HG03196 (cell line): ENCODE measurements around the gene C1QTNF6.
A peak's percentile ranks its signal among the peaks of the same experiment; 100 is the strongest.

ENCODE experiments used
- ATAC-seq: cut with Tn5 transposase; IDR thresholded peaks from one replicate; pipeline ENCODE4 v1.9.1; 2021; ENCODE audit not compliant: unreplicated experiment

C1QTNF6 gene

DNA sequence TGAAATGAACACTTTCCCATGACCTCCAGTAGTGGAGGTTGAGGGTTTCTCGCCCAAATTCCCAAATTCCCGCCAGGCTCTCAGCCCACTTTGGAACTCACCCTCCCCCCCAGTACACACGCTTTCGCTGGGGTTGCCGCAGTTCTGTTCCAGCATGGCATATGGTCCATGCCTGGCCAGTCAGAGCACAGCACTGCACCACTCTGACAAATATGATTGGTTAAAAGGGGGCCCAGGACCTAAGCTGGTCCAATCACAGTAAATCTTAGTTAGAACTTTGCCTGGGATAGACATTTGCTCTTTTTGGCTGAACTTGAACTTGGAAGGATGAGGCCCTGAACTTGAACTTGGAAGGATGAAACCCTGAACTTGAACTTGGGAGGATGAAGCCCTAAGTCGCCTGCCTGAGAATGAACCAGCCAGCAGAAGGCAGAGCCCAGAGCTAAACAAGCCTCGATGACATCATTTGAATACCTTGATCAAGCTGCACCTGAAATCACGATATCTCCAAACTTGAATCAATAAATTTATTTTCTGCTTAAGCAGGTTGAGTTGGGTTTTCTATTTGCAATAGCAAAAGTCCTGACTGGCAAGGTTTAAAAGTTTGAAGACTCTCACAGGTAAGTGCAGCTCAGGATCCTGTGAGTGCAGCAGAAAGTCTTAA, 36.8 kb upstream of the C1QTNF6 start:
- ATAC-seq, result no peak

DNA sequence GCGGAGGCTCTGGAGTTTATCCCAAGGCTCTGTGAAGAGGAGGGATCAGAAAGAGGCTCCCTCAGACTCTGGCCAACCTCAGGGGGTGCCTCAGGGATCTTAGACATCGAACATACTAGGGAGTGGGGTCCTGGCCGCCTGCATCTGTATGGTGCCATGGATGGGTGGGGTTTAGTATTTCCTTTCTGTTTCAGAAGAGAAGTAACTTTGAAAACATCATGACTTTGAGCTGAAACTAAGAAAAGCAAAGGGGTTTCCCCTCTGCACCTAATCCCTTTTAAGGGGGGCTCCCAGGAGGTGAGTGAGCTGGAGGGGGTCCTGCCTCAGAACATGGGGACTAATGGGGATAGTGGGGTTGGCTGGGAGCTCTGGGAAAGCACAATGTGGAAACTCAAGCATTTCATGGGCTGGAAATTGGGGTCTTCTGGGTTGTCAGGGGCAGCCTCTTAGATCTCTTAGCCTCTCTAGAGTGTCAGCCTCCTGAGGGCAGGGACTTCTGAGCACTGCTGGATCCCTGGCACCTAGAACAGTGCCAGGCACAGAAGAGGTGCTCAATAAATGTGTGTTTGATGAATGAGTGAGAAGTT, 36.0 kb upstream of the C1QTNF6 start:
- peak; percentile 39 for ATAC-seq

DNA sequence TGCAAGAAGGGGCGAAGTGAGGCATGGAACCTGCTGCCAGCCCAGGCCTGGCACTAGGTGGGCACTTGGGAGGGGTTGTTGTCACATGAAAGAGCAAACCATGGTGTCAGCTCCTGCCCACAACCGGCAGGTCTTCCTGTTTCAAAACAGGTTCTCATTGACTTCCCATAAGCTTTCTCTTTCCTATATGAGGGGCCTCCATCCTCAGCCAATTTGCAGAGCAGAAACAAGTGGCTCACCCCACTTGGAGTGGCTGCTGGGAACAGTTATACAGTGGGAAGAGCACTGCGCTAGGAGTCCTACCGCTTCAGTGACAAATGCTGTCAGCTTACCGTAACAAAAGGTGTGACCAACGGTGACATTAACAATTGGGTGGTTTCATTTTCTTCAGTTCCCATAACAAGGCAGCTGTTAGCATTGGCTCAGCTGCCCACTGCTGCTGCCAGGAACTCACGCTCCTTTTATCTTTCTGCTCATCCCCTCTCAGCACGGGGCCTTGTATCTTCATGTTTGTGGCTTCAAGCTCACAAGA, 34.5 kb upstream of the C1QTNF6 start:
- ATAC-seq, result no peak

DNA sequence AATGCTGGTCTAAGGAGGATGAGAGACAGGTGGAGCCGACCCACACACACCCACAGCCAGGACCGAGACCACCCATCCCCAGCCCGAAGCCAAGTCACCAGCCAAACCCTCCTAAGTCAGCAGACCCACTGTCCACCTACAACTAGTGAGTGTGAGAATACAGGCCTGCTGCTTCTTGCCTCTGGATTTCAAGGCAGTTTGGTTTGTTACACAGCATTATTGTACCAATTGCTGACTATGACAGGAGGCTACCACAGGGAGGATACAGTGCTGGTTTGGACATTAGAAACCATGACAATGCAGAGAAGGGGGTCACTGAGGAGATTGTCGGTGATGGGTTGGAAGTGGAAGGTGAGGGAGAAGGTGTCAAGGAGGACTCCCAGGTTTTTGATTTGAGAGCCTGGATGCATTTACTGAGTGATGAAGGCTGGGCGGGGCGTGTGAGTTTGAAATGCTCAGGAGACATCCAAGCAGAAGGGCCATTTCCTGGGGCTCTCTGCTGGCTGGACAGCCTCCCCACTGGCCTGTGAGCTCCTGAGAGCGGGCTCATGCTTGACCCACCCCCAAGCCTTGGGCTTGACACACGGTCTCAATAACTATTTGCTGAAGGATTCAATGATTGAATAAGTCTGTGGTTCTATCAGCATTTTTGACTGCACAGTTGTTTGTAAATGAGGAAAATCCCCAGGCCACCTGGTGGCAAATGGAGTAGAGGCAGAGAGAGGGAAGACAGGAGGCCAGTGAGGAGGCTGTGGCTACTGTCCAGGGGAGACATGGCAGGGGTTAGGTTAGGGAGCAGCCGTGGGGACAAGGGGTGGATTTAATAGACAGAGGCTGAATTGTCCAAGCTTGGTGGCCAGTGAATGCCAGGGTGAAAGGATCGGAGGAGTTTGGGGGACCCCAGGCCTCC, 33.6 kb upstream of the C1QTNF6 start:
- no peak for ATAC-seq

DNA sequence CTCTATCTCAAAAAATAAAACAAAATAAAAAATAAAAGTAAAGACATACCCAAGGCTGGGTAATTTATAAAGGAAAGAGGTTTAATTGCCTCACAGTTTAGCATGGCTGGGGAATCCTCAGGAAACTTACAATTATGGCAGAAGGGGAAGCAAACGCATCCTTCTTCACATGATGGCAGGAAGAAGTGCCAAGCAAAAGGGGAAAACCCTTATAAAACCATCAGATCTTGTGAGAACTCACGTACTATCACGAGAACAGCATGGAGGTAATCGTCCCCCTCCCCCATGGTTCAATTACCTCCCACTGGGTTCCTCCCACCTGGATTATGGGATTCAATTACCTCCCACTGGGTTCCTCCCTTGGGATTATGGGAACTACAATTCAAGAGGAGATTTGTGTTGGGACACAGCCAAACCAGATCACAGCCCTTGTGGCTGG, 32.5 kb upstream of the C1QTNF6 start:
- ATAC-seq, result no peak

DNA sequence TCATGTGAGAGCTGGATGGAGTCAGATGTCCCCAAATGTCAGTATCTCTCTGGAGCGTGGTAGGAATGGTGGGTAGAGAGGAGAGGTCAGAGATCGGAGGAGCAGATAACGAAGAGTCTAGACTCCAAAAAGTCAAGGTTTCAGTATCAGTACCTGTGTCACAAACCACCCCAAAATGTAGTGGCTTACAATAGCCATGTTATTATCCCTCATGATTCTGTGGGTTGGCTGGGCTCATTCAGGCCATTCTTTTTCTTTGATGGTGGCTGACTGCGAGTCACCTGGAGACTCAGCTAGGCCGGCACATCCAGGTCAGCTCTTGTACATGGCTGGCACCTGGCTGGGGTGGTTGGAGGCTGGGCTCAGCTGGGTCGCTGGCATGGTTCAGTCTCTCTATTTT, 31.5 kb upstream of the C1QTNF6 start:
- ATAC-seq, result peak; percentile 10

DNA sequence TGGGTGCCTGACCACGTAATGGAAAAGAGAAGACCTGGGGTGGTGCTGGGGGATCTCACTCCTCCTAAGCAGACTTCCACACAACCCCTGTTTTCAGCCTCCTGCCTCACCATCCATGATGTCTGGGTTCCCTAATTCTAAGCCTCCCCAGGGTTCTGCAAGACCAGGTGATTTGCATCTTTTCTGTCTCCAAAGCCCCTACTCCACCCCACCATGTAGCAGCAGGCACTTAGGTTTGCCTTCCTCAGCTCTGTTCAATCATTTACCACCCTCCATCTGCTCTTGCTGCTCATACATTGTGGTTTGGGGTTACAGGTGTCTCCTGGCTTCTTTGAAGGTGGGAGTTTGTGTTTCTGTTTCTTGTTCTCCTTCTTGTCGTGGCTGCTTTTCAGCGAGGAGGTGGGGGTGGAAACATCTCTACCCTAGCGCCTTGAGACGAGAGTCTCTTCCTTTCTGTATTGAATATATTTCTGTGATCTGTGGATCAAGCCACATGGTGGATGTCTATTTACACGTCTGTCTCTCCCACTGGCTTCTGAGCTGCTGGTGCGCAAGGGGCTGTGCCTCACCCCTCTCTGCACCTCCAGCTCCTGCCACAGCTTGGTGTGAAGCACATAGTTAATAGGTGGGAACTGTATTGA, 30.8 kb upstream of the C1QTNF6 start:
- peak; percentile 65 for ATAC-seq

DNA sequence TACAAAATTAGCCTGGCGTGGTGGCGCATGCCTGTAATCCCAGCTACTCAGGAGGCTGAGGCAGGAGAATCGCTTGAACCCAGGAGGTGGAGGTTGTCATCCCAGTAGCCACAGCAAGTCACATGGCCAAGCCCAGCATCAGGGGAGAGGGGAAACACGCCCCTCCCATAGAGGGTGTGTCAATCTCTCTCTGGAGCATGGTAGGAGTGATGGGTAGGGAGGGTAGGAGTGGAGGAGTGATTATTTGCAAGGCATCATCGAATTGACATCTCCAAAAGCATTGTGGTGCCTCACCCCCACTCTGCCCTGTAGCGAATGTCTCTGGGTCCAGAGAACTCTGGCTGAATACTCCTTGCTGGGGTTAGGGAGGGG, 30.3 kb upstream of the C1QTNF6 start:
- ATAC-seq, result no peak

DNA sequence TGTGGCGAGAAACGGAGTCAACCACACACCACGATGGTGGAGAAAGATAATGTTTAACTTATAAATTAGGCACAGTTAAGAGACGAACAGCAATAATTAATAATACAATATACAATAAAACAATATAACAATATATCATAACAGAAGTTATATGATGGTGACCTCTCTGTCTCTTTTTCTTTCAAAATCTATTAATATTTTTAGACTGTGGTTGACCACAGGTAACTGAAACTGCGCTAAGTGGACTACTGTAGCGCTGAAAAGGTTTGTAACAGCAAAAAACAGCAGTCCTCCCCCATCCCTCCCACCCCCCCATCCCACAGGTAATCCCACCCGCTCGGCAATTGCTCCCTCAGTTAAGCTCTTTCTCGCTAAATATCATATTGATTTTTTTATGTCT, 27.8 kb upstream of the C1QTNF6 start:
- no peak for ATAC-seq

DNA sequence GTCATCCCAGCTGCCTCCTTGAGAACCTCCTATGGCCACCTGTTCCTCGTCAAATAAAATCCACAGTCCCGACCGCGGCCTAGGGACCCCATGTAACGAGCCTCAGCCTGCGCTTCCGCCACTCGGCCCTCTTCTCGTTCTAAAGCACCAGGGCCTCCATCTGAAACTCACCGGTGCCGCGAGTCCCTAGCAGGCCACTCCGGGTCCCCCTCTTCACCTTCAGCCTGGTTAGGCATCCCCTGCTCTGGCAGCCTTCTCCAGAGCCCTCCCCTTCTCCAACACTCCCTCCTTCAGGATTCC, 26.6 kb upstream of the C1QTNF6 start:
- ATAC-seq, result no peak

DNA sequence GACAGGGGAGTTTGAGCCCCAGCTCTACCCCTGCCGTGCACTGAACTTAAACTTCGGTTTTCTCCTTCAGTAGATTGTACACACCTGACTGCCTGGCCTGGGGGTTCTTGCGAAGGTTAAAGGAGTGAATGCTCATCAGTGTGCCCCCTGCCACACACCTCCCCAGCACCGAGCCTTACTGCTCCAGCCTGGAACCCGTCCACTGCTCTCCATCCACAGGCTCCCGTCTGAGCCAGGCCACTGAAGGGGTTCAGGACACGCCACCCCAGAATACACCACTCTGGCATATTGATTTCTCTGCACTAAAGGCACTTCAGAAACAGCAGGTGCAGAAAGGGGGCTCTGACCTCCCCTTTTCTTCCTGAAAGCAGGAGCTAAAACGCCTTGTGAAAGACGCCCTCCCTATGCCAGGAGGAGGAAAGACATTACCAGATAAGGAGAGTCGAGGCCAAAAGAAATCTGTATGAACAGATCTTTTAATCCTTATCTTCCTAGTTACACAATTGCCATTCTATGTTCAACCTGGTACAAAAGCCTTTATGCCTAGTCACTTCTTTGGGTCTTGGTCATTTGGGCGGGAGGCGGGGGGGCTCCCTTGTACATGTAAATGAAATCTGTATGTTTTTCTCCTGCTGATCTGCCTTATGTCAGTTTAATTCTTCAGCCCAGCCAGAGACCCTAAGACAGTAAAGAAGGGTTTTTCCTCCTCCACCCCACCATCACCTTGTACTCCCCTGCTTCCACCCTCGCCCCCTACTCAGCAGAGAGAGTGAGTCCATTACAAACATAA, 26.1 kb upstream of the C1QTNF6 start:
- ATAC-seq, result no peak

DNA sequence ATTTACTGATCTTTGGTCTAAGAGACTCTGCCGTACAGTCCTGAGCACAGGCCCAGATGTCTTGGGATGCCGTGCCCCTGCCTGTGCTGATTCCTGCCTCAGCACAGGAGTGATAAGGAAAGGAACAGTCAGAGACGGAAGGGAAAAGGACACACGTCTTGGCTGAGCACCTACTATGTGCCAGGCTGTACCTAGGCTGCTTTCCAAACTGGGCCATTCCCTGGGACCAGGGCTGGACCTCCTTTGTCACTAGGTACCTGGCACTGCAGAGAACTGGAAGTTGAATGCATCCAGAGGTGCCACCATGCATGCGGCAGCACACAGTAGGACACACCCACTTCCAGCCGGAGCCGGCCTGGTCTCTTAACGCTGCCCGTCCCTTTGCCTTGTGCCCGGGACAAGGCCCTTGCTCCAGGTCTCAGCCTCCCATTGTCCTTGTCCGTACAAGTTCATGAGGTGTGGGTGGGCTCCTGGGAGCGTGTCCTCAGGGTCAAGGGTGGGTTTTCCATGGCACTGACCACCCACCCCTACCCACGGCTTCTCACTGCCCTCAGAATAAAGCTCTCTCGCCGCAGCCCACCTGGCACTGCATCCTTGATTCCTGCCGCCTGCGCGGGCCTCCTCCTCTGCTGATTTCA, 25.3 kb upstream of the C1QTNF6 start:
- no peak for ATAC-seq

DNA sequence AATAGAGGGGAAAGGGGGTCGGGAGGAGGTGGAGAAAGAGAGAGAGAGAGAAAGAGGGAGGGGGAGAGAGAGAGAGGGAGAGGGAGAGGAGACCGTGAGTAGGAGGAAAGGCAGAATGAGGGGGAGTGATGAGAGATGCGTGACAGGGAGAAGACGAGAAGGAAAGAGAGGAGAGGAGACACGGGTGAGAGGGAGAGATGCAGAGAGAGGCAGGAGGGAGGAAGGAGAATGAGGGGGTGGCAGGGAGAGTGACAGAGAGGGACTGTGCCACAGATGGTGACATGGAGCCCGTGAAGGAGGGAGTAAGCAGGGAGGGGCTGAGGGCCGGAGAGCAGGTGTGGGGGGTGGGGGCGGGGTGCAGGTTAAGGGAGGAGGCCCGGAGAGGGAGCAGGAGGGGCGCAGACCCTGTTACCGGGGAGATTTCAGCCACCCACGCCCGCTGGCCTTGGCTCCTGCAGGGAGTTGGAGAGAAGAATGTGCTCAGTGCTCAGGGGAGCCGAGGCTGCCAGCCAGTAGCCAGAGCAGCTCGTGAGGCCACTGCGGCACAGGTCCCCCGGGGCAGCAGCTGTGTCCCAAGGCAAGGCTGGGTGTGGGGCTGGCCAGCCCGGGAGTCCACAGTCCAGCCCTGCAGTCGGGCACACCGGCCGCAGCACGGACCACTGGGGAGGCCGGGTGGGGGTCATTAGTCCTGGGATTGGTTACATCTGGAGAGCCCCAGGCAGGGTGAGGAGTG, 24.3 kb upstream of the C1QTNF6 start, which contains the start of gene SSTR3:
Gene SSTR3 (minus strand): TSS at position 304 of the 733 bp plus-strand sequence. CDS start 4,674 bp downstream, outside the sequence.
- no peak for ATAC-seq

DNA sequence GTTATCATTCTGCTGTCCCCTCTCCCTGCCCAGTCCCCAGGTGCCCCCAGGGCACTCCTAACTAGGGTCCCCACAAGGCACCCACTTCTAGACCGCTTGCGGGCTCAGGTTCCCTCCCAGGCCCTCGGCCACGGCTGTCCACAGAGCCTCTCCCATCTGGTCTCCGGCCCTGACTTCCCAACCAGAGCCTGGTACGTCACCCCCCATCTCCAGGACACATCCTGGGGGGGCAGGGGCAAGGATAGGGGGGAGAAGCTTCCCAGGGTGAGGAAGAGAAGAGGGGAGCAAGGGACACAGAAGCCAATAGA, 23.8 kb upstream of the C1QTNF6 start:
- ATAC-seq, result no peak

DNA sequence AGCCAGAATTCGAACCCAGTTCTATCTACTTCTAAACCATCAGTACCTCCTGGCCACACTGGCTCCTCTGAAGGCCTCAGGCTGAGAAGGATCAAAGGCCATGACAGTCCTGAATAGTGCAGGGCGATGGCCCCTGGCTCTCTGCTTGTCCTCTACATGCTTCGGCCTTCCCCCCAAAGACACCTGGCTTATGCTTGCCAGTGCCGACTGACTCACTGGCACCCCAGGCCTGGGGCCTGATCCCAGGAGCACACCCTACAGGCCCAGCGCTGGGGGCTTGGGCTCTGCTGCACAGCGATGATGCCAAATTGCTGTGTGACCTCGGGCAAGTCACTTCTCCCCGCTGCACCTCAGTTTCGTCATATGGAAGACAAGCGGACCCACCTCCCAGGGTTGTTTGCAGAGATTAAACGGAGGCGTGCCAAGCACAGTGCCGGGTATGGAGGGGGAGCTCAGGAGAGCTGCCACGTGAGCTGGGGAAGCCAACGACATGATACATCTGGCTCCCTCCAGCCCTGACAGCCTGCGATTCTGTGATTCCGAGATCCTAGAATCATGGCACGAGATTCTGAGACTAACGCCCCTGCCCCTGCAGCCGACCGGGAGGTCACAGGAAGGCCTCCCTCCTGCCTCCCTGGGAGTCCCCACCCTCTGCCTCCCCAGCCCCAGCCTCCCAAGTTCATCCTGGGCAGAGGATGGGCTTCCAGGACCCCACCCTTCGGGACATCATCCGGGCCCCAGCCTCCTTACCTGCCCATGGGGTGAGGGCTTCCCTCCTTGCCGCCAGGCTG, 23.2 kb upstream of the C1QTNF6 start:
- no peak for ATAC-seq

DNA sequence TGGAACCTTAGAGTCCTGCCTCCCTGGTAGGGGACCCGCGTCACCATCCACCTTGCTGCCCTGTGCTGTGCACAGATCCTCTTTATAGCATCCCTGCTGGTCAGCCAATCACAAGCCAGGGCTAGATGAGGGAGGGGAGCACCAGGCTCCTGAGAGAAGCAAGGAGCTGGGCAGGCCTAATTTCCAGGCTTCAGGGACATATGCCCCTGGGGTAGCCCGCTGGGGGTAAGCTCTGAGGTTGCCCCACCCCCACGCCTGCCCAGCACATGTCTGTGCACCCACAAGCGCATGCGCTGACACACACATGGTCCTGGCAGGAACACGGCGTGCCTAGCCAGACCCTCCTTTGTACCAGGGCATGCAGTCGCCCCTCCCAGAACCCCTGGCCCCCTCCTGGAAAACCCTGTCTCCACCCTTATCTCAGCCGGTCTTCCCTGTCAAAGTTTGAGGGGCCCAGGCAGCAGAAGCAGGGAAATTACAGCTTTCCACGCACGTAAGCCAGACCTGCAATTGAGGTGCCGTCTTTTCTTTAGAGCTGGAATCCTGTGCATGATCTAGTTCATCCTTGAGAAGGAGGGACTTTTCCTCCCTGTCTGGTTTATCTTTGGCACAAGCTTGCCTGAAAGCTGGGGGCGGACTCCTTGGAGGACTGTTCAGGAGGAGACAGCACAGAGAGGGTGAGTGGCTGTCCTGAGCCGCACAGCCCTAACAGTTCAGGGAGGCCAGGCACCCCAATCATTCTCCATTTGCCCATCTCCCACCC, 22.2 kb upstream of the C1QTNF6 start:
- ATAC-seq, result no peak

DNA sequence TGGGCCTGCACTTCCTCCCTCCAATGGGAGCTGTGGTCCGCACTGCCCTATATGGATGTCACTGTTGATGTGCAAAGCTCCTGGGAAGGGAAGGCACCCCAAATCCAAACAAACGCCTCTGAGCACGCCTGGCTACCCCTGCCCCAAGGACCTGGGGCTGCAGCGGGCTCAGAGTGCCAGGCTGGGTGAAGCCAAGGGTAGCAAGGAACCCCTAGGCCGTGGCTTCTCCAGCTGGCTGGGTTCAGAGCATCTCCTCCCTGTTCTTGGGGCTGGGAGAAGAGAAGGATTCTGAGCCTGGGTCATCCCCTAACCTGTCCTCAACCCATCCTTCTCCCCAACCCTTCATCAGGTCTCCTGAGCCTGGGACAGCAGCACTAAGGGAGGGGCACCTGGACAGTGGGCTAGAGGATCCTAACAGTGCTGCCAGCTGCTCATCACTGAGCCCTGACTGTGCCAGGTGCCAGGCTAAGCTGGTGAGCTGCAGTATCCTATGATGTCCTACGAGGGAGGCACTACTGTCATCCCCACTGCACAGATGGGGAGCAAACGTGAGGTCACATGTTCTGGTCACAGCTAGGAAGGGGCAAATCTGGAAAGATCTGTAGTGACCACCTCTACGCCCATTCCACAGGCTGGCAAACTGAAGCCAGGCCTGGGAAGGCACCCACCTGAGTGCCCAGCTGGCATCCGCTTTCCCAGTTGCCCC, 21.2 kb upstream of the C1QTNF6 start:
- no peak for ATAC-seq
